Stimulated activated CD4-positive, alpha-beta T cell treated with anti-CD3 and anti-CD28 coated beads, Interleukin-12 subunit alpha, Interleukin-12 subunit beta, amount 100 ng/mL, for 4 hours (primary cell): ENCODE data around the gene DGKD.

Experiments used
- DNase-seq: peaks from one replicate; pipeline ENCODE4 v3.0.0-alpha.2; 2020

Gene DGKD

GRCh38 chr2:233414777-233415570, 60.7 kb downstream of the DGKD start:
- no peak for DNase-seq

GRCh38 chr2:233416199-233416598, 61.9 kb downstream of the DGKD start:
- DNase-seq: no peak

- no peak for DNase-seq
Observed at GRCh38 chr2:233416706-233417105, 62.4 kb downstream of the DGKD start.

GRCh38 chr2:233417282-233417681, 63.0 kb downstream of the DGKD start:
- no peak for DNase-seq

- DNase-seq: no peak
Observed at GRCh38 chr2:233418052-233418760, 63.9 kb downstream of the DGKD start.

- no peak for DNase-seq
Observed at GRCh38 chr2:233418761-233419546, 64.7 kb downstream of the DGKD start.

- DNase-seq: no peak
Observed at GRCh38 chr2:233419602-233420391, 65.5 kb downstream of the DGKD start.

GRCh38 chr2:233421091-233421816, 67.0 kb downstream of the DGKD start:
- DNase-seq: no peak

GRCh38 chr2:233422050-233422639, 67.9 kb downstream of the DGKD start:
- DNase-seq: peak; percentile 39

GRCh38 chr2:233422649-233423551, 68.6 kb downstream of the DGKD start:
- DNase-seq: no peak

- no peak for DNase-seq
Observed at GRCh38 chr2:233423552-233423860, 69.2 kb downstream of the DGKD start.

- no peak for DNase-seq
Observed at GRCh38 chr2:233424154-233424951, 70.1 kb downstream of the DGKD start.

GRCh38 chr2:233426619-233427342, 72.5 kb downstream of the DGKD start:
- peak; percentile 65 for DNase-seq

- DNase-seq: no peak
Observed at GRCh38 chr2:233428008-233428407, 73.7 kb downstream of the DGKD start.

- DNase-seq: no peak
Observed at GRCh38 chr2:233428438-233428837, 74.1 kb downstream of the DGKD start.

- DNase-seq: no peak
Observed at GRCh38 chr2:233429175-233429897, 75.0 kb downstream of the DGKD start.

- DNase-seq: no peak
Observed at GRCh38 chr2:233430081-233430480, 75.8 kb downstream of the DGKD start.

- DNase-seq: no peak
Observed at GRCh38 chr2:233430651-233431050, 76.4 kb downstream of the DGKD start.
